H9 (cell line): ENCODE results near the gene CRACDL. TPM values are rescaled to one million over a fixed set of nuclear protein-coding genes. Genes with fewer than 3 reads are reported as not detected.

ENCODE experiments used
- DNase-seq: peaks from one replicate; pipeline ENCODE4 v3.0.0-alpha.2; 2017
- H2AFZ ChIP-seq: one replicate; pipeline ENCODE4 v1.6.1; 2013; ENCODE audit warnings: mild to moderate bottlenecking, low read length, control low read depth, moderate library complexity
- H2AK5ac ChIP-seq: 2 replicates; pipeline ENCODE4 v1.6.1; 2013; ENCODE audit warnings: low read length, control low read depth, mixed read lengths; ENCODE audit not compliant: insufficient read length
- H2BK120ac ChIP-seq: one replicate; pipeline ENCODE4 v1.6.1; 2013; ENCODE audit warnings: low read depth, mild to moderate bottlenecking, low read length, control low read depth, inconsistent platforms; ENCODE audit not compliant: poor library complexity, severe bottlenecking
- H2BK12ac ChIP-seq: 2 replicates; pipeline ENCODE4 v1.6.1; 2013; ENCODE audit warnings: low read length, control low read depth, mixed read lengths, low read depth; ENCODE audit not compliant: insufficient read length
- H2BK15ac ChIP-seq: 2 replicates; pipeline ENCODE4 v1.6.1; 2013; ENCODE audit warnings: low read depth, low read length, control low read depth
- H2BK20ac ChIP-seq: one replicate; pipeline ENCODE4 v1.6.1; 2013; ENCODE audit warnings: low read depth, mild to moderate bottlenecking, low read length, control low read depth, inconsistent platforms; ENCODE audit not compliant: poor library complexity, severe bottlenecking
- H2BK5ac ChIP-seq: 2 replicates; pipeline ENCODE4 v1.6.1; 2013; ENCODE audit warnings: low read length, control low read depth, mixed read lengths; ENCODE audit not compliant: insufficient read length
- H3K14ac ChIP-seq: 2 replicates; pipeline ENCODE4 v1.6.1; 2013; ENCODE audit warnings: low read length, control low read depth; ENCODE audit not compliant: insufficient read depth
- H3K18ac ChIP-seq: 2 replicates; pipeline ENCODE4 v1.6.1; 2013; ENCODE audit warnings: low read depth, mild to moderate bottlenecking, mixed read lengths, low read length, control low read depth; ENCODE audit not compliant: insufficient read length
- H3K23ac ChIP-seq: 2 replicates; pipeline ENCODE4 v1.6.1; 2013; ENCODE audit warnings: low read length, control low read depth, mixed read lengths, low read depth; ENCODE audit not compliant: insufficient read length
- H3K23me2 ChIP-seq: 2 replicates; pipeline ENCODE4 v1.6.1; 2013; ENCODE audit warnings: low read depth, mild to moderate bottlenecking, mixed read lengths, low read length, control low read depth; ENCODE audit not compliant: insufficient read length, poor library complexity, severe bottlenecking
- H3K27ac ChIP-seq: 2 replicates; pipeline ENCODE4 v1.5.1; 2013; ENCODE audit warnings: low read length, control low read depth, mixed read lengths, low read depth; ENCODE audit not compliant: insufficient read length
- H3K27me3 ChIP-seq: 2 replicates; pipeline ENCODE4 v1.6.1; 2013; ENCODE audit warnings: low read length, control low read depth, inconsistent platforms; ENCODE audit not compliant: insufficient read depth
- H3K4ac ChIP-seq: 2 replicates; pipeline ENCODE4 v1.6.1; 2013; ENCODE audit warnings: low read depth, mild to moderate bottlenecking, control low read depth, inconsistent platforms, low read length, moderate library complexity
- H3K4me1 ChIP-seq: 2 replicates; pipeline ENCODE4 v1.6.1; 2013; ENCODE audit warnings: low read length, control low read depth, inconsistent platforms; ENCODE audit not compliant: insufficient read depth
- H3K4me2 ChIP-seq: 2 replicates; pipeline ENCODE4 v1.6.1; 2013; ENCODE audit warnings: low read length, control low read depth, mixed read lengths; ENCODE audit not compliant: insufficient read length, insufficient read depth
- H3K56ac ChIP-seq: 2 replicates; pipeline ENCODE4 v1.6.1; 2013; ENCODE audit warnings: low read depth, mild to moderate bottlenecking, mixed read lengths, low read length, control low read depth; ENCODE audit not compliant: insufficient read length
- H3K79me1 ChIP-seq: 2 replicates; pipeline ENCODE4 v1.6.1; 2013; ENCODE audit warnings: low read depth, mild to moderate bottlenecking, moderate library complexity, low read length, control low read depth, inconsistent platforms; ENCODE audit not compliant: insufficient read depth, poor library complexity, severe bottlenecking
- H3K79me2 ChIP-seq: 2 replicates; pipeline ENCODE4 v1.6.1; 2013; ENCODE audit warnings: low read length, control low read depth, inconsistent platforms; ENCODE audit not compliant: insufficient read depth
- H3K9ac ChIP-seq: 2 replicates; pipeline ENCODE4 v1.6.1; 2013; ENCODE audit warnings: low read length, control low read depth, mixed read lengths; ENCODE audit not compliant: insufficient read length; ENCODE audit errors: extremely low read depth
- H3K9me3 ChIP-seq: one replicate; pipeline ENCODE4 v1.6.1; 2013; ENCODE audit warnings: low read depth, low read length, inconsistent platforms; ENCODE audit not compliant: control insufficient read depth
- H3T11ph ChIP-seq: one replicate; pipeline ENCODE4 v1.6.1; 2013; ENCODE audit warnings: mild to moderate bottlenecking, low read length, control low read depth, inconsistent platforms
- H4K20me1 ChIP-seq: one replicate; pipeline ENCODE4 v1.6.1; 2013; ENCODE audit not compliant: control insufficient read depth, insufficient read length, insufficient read depth
- H4K5ac ChIP-seq: 2 replicates; pipeline ENCODE4 v1.6.1; 2013; ENCODE audit warnings: low read depth, mild to moderate bottlenecking, mixed read lengths, low read length, control low read depth; ENCODE audit not compliant: insufficient read length
- H4K8ac ChIP-seq: replicated peaks from 2 replicates; pipeline ENCODE4 v1.6.1; 2013; ENCODE audit warnings: low read length, control low read depth, mixed read lengths, low read depth; ENCODE audit not compliant: insufficient read length
- H4K91ac ChIP-seq: 2 replicates; pipeline ENCODE4 v1.6.1; 2013; ENCODE audit warnings: low read depth, mild to moderate bottlenecking, moderate library complexity, mixed read lengths, low read length, control low read depth; ENCODE audit not compliant: insufficient read length
- H3K27ac Mint-ChIP-seq, 3 experiments: 2 replicates in 2 of 3; 3 replicates in 1 of 3; pipeline ENCODE4 v1.8.0; 2020 to 2021; ENCODE audit warnings: mixed read lengths in 3 of 3, mild to moderate bottlenecking in 1 of 3, moderate library complexity in 1 of 3
- H3K27me3 Mint-ChIP-seq: 2 replicates; pipeline ENCODE4 v1.8.0; 2021; ENCODE audit warnings: low read depth, mild to moderate bottlenecking, moderate library complexity, mixed read lengths
- H3K36me3 Mint-ChIP-seq, 3 experiments: 2 replicates in 2 of 3; 3 replicates in 1 of 3; pipeline ENCODE4 v1.8.0; 2020 to 2021; ENCODE audit warnings: low read depth in 3 of 3, mixed read lengths in 3 of 3; ENCODE audit not compliant: insufficient read depth in 1 of 3
- H3K4me1 Mint-ChIP-seq, 2 experiments: 2 replicates each; pipeline ENCODE4 v1.8.0; 2020; ENCODE audit warnings: mixed read lengths in 2 of 2
- H3K4me3 Mint-ChIP-seq, 2 experiments: 2 replicates in 1 of 2; 3 replicates in 1 of 2; pipeline ENCODE4 v1.8.0; 2020 to 2021; ENCODE audit warnings: mild to moderate bottlenecking in 2 of 2, mixed read lengths in 2 of 2, moderate library complexity in 1 of 2
- H3K9me3 Mint-ChIP-seq, 2 experiments: 2 replicates in 1 of 2; 3 replicates in 1 of 2; pipeline ENCODE4 v1.8.0; 2020; ENCODE audit warnings: mild to moderate bottlenecking in 2 of 2, mixed read lengths in 2 of 2, moderate library complexity in 1 of 2
- CTCF ChIP-seq: fragments of 200-600 bp; sonication (generic); conservative IDR thresholded peaks from 3 replicates; pipeline ENCODE4 v1.8.0; 2021; ENCODE audit warnings: antibody characterized with exemption, mild to moderate bottlenecking
- WGBS: extraction: QIAGEN DNeasy Blood & Tissue Kit; methylation state at CpG from one replicate; pipeline ENCODE4 v1.1.7; 2013; ENCODE audit warnings: missing lambda C conversion rate, low lambda C conversion rate, mixed read lengths; ENCODE audit not compliant: insufficient read length; ENCODE audit errors: extremely low coverage; 5-methylcytosine and 5-hydroxymethylcytosine counted together
- total RNA-seq: library from RNA; stranded (reverse); gene quantifications from 2 replicates; pipeline ENCODE4 v1.2.1, GENCODE V29; 2021

The CRACDL gene
- total RNA-seq, 1 experiment from 2014 or later: 0.48 TPM

GRCh38 chr2:98822301-98823164 lies 113.5 kb downstream of the CRACDL start:
- Histone ChIP-seq H3K27ac (no peak overlapping the region), H3K23ac (no peak overlapping the region), H4K91ac (no peak overlapping the region), H4K20me1 (no peaks in the 10 kb centered on the region), H3K79me1 (no peaks in the 10 kb centered on the region), H4K5ac (no peak overlapping the region), H3K23me2 (peaks cover 3% of the 10 kb centered on the region), H3K27me3 (peaks cover 11% of the 10 kb centered on the region), H3K14ac (peak overlapping the region; percentile 25; the same call in 1 of the 2 replicates), H3T11ph (no peak overlapping the region), H2BK120ac (no peak overlapping the region), H3K79me2 (no peaks in the 10 kb centered on the region), H2BK20ac (no peak overlapping the region), H3K4me1 (no peaks in the 10 kb centered on the region), H2BK15ac (no peak overlapping the region), H3K4me2 (peak overlapping the region; percentile 43), H2AFZ (no peak overlapping the region), H3K4ac (no peak overlapping the region), H2BK5ac (no peak overlapping the region), H4K8ac (no peak overlapping the region), H3K56ac (no peak overlapping the region), H2BK12ac (no peak overlapping the region), H2AK5ac (no peak overlapping the region), H3K18ac (no peak overlapping the region), H3K9ac (no peak overlapping the region), H3K9me3 (no peaks in the 10 kb centered on the region)
- H3K27ac Mint-ChIP-seq: no peak overlapping the region
- no CpG with 5 or more reads among the region's 117 CpGs for WGBS
- peaks cover 62% of the 10 kb centered on the region for H3K27me3 Mint-ChIP-seq
- DNase-seq: peak; percentile 62
- peak overlapping the region; percentile 49 to 66; a peak in 4 of 5 replicates for H3K4me3 Mint-ChIP-seq
- no peaks in the 10 kb centered on the region for H3K36me3 Mint-ChIP-seq
- TF ChIP-seq CTCF: peak; percentile 58
- H3K4me1 Mint-ChIP-seq: peaks cover 0 to 2% of the 10 kb centered on the region in 2 experiments; a peak in 1 of 4 replicates
- H3K9me3 Mint-ChIP-seq: peaks cover 0 to 4% of the 10 kb centered on the region in 2 experiments; a peak in 2 of 5 replicates
